ENCODE data around the gene GPR87. TPM values are rescaled to one million over a fixed set of nuclear protein-coding genes. Genes with fewer than 3 reads are reported as not detected.

The GPR87 gene
- total RNA-seq, 2 donors from 2014 or later, result not detected

- TF ChIP-seq CTCF (IDR thresholded peaks at IDR 0.05), result no peak
- TF ChIP-seq POLR2A (IDR thresholded peaks at IDR 0.05), result no peak
- DNase-seq, result peak in 2 of 4 donors; percentile 27 to 37
Measured at GRCh38 chr3:151283907-151284461, 32.6 kb downstream of the GPR87 start.

GRCh38 chr3:151283387-151283786 lies 33.2 kb downstream of the GPR87 start:
- Histone ChIP-seq H3K9me3 (no peaks in the 10 kb centered on the region), H3K4me3 (no peak overlapping the region), H3K4me1 (peaks cover 3% of the 10 kb centered on the region), H3K27ac (no peak overlapping the region), H3K36me3 (replicated peaks in 1 of 2; ENCODE audit: insufficient read depth in 1 of 2, low read depth in 2 of 2) (no peaks in the 10 kb centered on the region), H3K27me3 (no peaks in the 10 kb centered on the region)
- TF ChIP-seq CTCF (IDR thresholded peaks at IDR 0.05), result no peak
- TF ChIP-seq POLR2A (IDR thresholded peaks at IDR 0.05), result no peak
- intact Hi-C loops (cut with DNase I), result loop anchor here (5.0 kb wide), 1 partner anchor 116 kb away; no protein-coding TSS in a partner anchor
- ATAC-seq (no peak), DNase-seq (no peak)
- 38 to 39% methylated on average over 4 of the region's 4 CpGs for WGBS, 2 donors

More at GRCh38 chr3:151283907-151284461, 32.6 kb downstream of the GPR87 start:
- intact Hi-C loops (cut with DNase I), result loop anchor here (5.0 kb wide), 1 partner anchor 117 kb away; no protein-coding TSS in a partner anchor
- Histone ChIP-seq H3K9me3 (no peaks in the 10 kb centered on the region), H3K4me1 (peaks cover 3% of the 10 kb centered on the region), H3K4me3 (no peak overlapping the region), H3K27me3 (no peaks in the 10 kb centered on the region), H3K36me3 (replicated peaks in 1 of 2; ENCODE audit: insufficient read depth in 1 of 2, low read depth in 2 of 2) (no peaks in the 10 kb centered on the region), H3K27ac (no peak overlapping the region)
- ATAC-seq, result no peak
- 14 to 24% methylated on average over 5 of the region's 5 CpGs for WGBS, 2 donors

DNA sequence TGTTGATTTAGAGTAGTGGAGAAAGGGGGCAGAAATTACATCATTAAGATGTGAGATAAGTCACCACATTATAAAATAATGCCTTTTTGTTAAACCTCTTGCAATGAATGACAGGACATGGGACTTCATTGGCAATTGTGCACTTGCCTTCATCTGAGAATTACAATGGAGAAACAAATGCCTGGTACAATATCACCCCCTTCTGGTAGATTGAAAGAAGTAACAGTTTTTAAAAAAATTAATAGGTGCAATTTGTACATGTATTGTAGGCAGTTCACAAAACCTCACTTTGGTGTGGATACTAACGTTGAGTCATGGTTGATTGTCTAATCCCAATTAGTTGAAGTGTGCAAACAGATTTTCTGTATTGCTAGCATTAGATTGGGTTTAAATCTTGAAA lies 33.7 kb downstream of the GPR87 start:
- Histone ChIP-seq H3K27ac (no peak overlapping the region), H3K4me1 (peaks cover 3% of the 10 kb centered on the region), H3K36me3 (replicated peaks in 1 of 2; ENCODE audit: insufficient read depth in 1 of 2, low read depth in 2 of 2) (no peaks in the 10 kb centered on the region), H3K9me3 (no peaks in the 10 kb centered on the region), H3K4me3 (no peak overlapping the region), H3K27me3 (no peaks in the 10 kb centered on the region)
- TF ChIP-seq CTCF (IDR thresholded peaks at IDR 0.05) (peak; percentile 23 to 80 (median 65)), POLR2A (IDR thresholded peaks at IDR 0.05) (no peak)
- 0% methylated on average over 1 of the region's 1 CpG for WGBS, 2 donors
- DNase-seq (no peak), ATAC-seq (peak; percentile 77)
- intact Hi-C loops (cut with DNase I), result loop anchor here (5.0 kb wide), 1 partner anchor 116 kb away; no protein-coding TSS in a partner anchor

GRCh38 chr3:151281671-151282324 lies 34.8 kb downstream of the GPR87 start:
- Histone ChIP-seq H3K4me3 (no peak overlapping the region), H3K27ac (no peak overlapping the region), H3K27me3 (no peaks in the 10 kb centered on the region), H3K9me3 (no peaks in the 10 kb centered on the region), H3K4me1 (peaks cover 3% of the 10 kb centered on the region), H3K36me3 (replicated peaks in 1 of 2; ENCODE audit: insufficient read depth in 1 of 2, low read depth in 2 of 2) (no peaks in the 10 kb centered on the region)
- WGBS, 2 donors, result 71 to 88% methylated on average over 9 of the region's 9 CpGs
- intact Hi-C loops (cut with DNase I), result loop anchor here (5.0 kb wide), 1 partner anchor 114 kb away; no protein-coding TSS in a partner anchor
- DNase-seq (no peak), ATAC-seq (no peak)
- no peak for TF ChIP-seq POLR2A (IDR thresholded peaks at IDR 0.05)
- no peak for TF ChIP-seq CTCF (IDR thresholded peaks at IDR 0.05)
